HepG2 (cell line): ENCODE results near the gene ENTHD1.

Source experiments
- ESRRA ChIP-seq: sonication (generic); formaldehyde crosslinking; IDR thresholded peaks from 2 replicates; pipeline ENCODE4 v1.5.1; 2020; ENCODE audit warnings: mild to moderate bottlenecking, low read depth, missing genetic modification reagents
- KDM3A ChIP-seq: IDR thresholded peaks from 2 replicates; pipeline ENCODE4 v1.6.1; 2018; ENCODE audit warnings: low read depth, missing compliant biosample characterization
- POLR2AphosphoS2 ChIP-seq: IDR thresholded peaks from 2 replicates; pipeline ENCODE4 v1.6.1; 2011; ENCODE audit warnings: low read depth, low read length, improper control_type of control experiment
- RBFOX2 ChIP-seq: fragments of 200-400 bp; formaldehyde crosslinking; IDR thresholded peaks from 2 replicates; pipeline ENCODE4 v1.6.1; 2017; ENCODE audit warnings: low read depth, mild to moderate bottlenecking, low read length
- RELA ChIP-seq: sonication (generic); formaldehyde crosslinking; IDR thresholded peaks from 2 replicates; pipeline ENCODE4 v1.4.0; 2020; ENCODE audit warnings: missing genetic modification reagents
- SNRNP70 ChIP-seq: fragments of 200-400 bp; formaldehyde crosslinking; IDR thresholded peaks from 2 replicates; pipeline ENCODE4 v1.6.1; 2017; ENCODE audit warnings: mild to moderate bottlenecking, low read depth, low read length, moderate library complexity
- ZNF30 ChIP-seq: sonication (generic); formaldehyde crosslinking; IDR thresholded peaks from 2 replicates; pipeline ENCODE4 v1.5.0; 2020; ENCODE audit warnings: mild to moderate bottlenecking, missing genetic modification reagents
- TF ChIP-seq, protein P1 (sequence below): sonication (generic); formaldehyde crosslinking; IDR thresholded peaks from 2 replicates; pipeline ENCODE4 v1.5.0; 2020; ENCODE audit warnings: mild to moderate bottlenecking, missing genetic modification reagents, moderate library complexity

DNA sequence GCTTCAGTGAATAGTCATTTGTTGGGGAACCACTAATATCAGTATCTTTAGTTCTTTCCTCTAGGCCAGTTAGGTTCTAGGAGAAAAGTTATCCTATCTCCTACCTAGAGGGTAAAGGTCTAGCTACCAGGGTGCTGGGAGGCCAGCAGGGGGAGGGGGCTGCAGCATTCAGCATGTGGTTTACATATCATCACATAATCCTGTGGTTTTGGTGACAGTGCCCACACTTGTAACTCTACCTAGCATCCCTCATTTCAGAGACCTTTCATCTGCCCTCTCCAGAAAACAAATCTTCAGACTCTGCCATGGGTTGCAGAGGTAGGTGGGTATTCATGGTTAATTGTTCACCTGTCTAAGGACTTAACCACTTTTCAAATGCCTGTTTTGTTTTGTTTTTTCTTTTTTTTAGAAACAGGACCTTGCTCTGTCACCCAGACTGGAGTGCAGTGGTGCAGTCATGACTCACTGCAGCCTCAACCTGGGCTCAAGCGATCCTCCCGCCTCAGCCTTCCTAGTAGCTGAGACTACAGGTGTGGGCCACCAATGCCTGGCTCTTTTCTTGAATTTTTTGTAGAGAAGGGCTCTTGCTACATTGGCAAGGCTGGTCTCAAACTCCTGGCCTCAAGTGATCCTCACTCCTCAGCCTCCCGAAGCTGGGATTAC lies 146.8 kb downstream of the ENTHD1 start:
- TF ChIP-seq ESRRA (CRISPR knock-in tag) (no peak), SNRNP70 (no peak), RELA (CRISPR knock-in tag) (no peak), POLR2AphosphoS2 (no peak), KDM3A (no peak), RBFOX2 (no peak), ZNF30 (no peak)
- TF ChIP-seq, protein P1, sequence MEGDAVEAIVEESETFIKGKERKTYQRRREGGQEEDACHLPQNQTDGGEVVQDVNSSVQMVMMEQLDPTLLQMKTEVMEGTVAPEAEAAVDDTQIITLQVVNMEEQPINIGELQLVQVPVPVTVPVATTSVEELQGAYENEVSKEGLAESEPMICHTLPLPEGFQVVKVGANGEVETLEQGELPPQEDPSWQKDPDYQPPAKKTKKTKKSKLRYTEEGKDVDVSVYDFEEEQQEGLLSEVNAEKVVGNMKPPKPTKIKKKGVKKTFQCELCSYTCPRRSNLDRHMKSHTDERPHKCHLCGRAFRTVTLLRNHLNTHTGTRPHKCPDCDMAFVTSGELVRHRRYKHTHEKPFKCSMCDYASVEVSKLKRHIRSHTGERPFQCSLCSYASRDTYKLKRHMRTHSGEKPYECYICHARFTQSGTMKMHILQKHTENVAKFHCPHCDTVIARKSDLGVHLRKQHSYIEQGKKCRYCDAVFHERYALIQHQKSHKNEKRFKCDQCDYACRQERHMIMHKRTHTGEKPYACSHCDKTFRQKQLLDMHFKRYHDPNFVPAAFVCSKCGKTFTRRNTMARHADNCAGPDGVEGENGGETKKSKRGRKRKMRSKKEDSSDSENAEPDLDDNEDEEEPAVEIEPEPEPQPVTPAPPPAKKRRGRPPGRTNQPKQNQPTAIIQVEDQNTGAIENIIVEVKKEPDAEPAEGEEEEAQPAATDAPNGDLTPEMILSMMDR (CRISPR knock-in tag) = no peak
